ENCODE data around the gene GALNT18.

GALNT18 gene

DNA sequence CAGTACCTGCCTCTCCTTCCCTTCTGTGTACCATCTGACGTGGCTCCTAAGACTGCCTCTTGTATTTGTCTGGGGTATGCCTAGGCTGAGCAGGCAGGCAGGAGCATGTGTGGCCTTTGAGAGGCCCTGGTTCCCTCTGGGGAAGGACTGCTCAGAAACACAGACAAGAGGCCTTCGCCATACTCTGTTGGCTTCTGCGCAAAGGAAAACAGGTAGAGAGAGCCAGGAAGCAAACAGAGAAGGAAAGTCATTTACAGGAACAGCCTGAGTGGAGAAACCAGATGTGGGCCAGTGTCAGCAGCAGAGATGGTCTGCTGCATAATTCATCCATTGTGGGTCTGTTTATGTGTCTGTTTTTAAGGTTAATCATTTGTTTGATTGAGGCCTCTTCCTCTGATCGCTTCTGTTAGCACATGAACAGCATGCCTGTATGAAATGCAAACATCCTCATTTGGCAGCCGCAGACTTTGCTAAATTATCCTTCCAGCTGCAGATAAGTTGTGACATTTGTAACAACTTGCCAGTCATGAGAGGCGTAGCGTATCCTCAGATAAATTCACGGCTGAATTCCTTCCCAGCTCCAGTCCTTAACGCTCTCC is 119.4 kb downstream of the GALNT18 start:
- no peak for DNase-seq (ENCODE audit: extremely low read depth in 1 of 2, low read depth in 1 of 2)

- no peak for DNase-seq (ENCODE audit: extremely low read depth in 1 of 2, low read depth in 1 of 2)
These were observed 120.1 kb downstream of the GALNT18 start for GRCh38 chr11:11501546-11502262.

DNA sequence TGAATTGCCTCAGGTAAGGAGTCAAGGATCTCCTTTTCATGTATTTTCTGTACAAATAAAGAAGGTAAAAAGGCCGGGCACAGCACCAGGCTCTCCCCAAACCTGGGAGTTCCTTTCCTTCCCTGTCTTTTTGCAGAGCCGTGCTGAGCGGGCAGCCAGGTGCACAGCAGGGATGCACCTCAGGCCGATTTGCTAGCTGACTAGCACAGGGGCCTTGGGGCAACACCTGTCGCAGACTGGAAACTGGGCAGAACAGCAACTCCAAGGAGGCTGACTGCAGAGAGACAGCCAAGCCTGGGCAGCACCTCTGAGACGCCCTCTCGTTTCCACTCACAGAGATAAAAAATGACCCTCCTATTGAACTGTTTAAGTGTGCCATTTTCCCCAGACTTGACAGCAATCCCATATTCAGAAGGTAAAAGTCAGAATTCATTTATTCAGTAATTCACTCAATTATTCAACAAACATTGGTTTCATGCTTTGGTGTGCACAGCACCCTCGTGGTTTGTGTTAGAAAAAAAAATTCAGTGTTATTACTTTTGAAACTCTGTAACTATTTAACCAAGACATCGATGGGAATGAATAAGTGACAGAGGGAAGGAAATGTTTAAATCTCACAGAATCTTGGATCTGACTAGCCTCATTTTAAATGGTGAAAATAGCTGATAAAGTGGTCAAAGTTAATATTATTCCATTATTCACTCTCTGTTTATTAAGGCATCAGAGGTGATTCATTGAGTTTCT is 120.9 kb downstream of the GALNT18 start:
- DNase-seq (ENCODE audit: extremely low read depth in 1 of 2, low read depth in 1 of 2), result no peak

- DNase-seq (ENCODE audit: extremely low read depth in 1 of 2, low read depth in 1 of 2), result no peak
These were observed 122.5 kb downstream of the GALNT18 start for GRCh38 chr11:11499300-11499699.

GRCh38 chr11:11498195-11498594 is 123.6 kb downstream of the GALNT18 start:
- DNase-seq (ENCODE audit: extremely low read depth in 1 of 2, low read depth in 1 of 2), result no peak

DNA sequence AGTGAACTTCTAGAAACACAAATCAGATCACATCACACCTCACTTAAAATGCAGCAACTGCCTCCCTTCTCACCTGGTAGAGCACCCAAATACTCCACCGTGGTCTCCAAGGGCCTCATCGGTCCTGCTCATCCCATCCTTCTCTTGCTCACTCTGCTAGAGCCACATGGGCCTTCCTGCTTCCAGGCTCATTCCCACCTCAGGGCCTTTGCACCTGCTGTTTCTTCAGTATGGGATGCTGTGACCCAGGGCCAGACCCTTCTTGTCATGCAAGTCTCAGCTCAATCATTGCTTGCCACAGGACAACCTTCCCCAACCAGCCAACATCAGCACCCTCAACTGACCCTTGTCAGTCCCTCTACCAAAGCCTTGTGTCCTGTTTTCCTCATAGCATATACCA is 124.9 kb downstream of the GALNT18 start:
- no peak for DNase-seq (ENCODE audit: extremely low read depth in 1 of 2, low read depth in 1 of 2)

- DNase-seq (ENCODE audit: extremely low read depth in 1 of 2, low read depth in 1 of 2), result no peak
These were observed 127.5 kb downstream of the GALNT18 start for GRCh38 chr11:11494348-11494747.

GRCh38 chr11:11493698-11494097 is 128.1 kb downstream of the GALNT18 start:
- no peak for DNase-seq (ENCODE audit: extremely low read depth in 1 of 2, low read depth in 1 of 2)

- no peak for DNase-seq (ENCODE audit: extremely low read depth in 1 of 2, low read depth in 1 of 2)
These were observed 130.2 kb downstream of the GALNT18 start for GRCh38 chr11:11491589-11491988.

DNA sequence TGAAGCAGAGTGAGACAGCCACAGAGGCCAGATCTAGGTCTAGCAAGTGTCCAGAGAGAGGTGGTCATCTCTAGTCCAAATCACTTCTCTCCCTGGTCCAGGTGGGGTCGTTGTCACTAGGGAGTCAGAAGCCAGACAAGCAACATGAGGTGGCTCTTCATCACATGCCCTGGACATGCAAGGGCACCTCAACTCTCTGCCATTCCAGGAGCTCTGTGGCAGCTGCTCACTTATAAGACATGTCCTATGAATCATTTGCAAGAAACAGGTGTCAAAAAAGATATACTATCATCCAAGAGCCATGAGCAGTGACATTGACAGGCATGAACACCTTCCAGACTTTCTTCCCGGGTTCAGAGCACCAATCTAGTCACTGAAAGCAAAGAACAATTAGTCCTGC is 130.8 kb downstream of the GALNT18 start:
- DNase-seq (ENCODE audit: extremely low read depth in 1 of 2, low read depth in 1 of 2), result no peak

DNA sequence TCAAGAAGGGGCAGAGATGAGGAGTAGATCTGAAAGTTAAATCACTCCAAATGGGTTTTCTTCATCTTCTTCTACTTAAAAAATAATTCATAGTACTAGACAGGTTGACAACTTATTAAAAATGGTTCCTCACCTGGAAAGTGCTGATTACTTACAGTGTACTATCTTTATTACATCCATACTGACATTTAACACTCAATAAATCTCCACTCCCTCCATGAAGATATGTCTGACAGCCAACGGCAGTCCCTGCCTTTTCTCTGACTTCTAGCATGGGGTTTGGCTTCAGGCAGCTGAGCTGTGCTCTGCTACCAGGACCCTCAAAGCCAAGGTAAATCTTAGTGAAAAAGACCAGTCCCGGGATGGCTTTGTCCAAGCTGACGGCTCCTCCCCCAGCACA is 135.4 kb downstream of the GALNT18 start:
- DNase-seq (ENCODE audit: extremely low read depth in 1 of 2, low read depth in 1 of 2), result no peak

GRCh38 chr11:11486002-11486401 is 135.8 kb downstream of the GALNT18 start:
- no peak for DNase-seq (ENCODE audit: extremely low read depth in 1 of 2, low read depth in 1 of 2)

DNA sequence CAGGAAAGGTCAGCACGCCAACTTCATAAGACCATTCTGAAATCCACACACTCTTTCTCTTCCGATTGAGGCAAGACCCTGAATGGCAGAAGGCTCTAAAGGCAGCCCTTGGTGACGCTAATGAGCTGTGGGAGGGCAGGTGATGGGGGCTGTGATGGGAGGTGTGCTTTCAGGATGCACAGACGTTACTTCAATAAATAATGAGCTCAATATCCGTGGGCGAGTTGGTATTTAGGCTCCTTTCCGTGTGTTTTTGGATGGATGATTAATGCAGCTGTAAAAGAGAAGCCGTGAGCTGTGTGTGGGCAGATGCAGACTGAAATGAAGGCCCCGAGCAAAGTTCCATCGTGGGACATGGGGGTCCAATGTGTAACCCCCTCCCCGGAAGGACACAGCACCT is 138.2 kb downstream of the GALNT18 start:
- DNase-seq (ENCODE audit: extremely low read depth in 1 of 2, low read depth in 1 of 2), result no peak

GRCh38 chr11:11482730-11483129 is 139.1 kb downstream of the GALNT18 start:
- DNase-seq (ENCODE audit: extremely low read depth in 1 of 2, low read depth in 1 of 2), result no peak

DNA sequence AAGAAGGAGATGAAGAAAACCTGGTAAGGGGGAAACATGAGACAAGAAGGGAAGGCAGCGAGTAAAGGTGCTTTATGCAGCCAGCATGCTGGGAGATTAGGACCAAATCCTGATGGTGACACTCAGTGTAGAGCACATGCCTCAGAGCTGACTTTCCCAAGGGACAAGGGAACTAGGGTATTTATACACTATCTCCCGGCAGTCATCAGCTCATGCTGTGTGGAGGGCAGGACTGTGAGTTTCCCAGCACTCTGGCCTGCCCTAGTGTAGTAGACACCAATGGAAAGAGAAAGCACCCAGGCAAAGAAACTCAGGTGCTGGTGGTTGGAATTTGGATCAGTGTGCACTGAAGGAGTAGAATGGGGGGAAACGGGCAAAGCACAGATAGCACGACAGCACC is 140.4 kb downstream of the GALNT18 start:
- DNase-seq (ENCODE audit: extremely low read depth in 1 of 2, low read depth in 1 of 2), result no peak

- no peak for DNase-seq (ENCODE audit: extremely low read depth in 1 of 2, low read depth in 1 of 2)
These were observed 140.8 kb downstream of the GALNT18 start for GRCh38 chr11:11480971-11481370.

- DNase-seq (ENCODE audit: extremely low read depth in 1 of 2, low read depth in 1 of 2), result no peak
These were observed 143.1 kb downstream of the GALNT18 start for GRCh38 chr11:11478687-11479086.

- DNase-seq (ENCODE audit: extremely low read depth in 1 of 2, low read depth in 1 of 2), result no peak
These were observed 143.9 kb downstream of the GALNT18 start for GRCh38 chr11:11477695-11478420.

DNA sequence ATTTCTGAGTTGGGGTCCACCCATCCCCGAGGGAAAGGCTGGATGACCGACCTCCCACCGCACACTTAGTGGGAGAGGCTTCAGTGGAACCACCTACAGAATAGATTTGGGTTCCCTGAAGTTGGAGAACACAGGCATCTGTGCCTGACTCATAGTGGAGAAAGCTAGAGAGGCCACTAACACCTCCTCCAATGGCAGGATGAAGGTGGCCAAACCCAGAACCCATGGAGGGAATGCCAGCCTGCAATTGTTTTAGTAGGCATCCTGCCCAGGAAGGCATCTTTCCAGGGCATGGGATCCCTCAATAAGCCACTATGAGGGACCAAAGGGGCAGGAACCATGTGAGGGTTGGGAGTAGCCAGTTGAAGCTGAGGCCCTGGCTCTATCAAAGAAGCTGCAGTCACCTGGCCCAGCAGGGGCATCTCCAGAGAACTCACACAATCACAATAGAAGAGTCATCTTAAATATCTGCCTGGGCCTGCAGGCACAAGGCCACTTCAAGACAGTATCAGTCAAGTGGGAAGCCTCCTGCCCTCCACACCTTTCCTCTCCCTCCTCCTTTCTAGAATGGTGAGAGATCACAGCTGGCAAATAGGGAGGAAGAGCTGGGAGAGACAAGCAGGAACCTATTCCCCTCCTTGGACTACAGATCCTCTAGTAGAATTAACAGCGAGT is 144.7 kb downstream of the GALNT18 start:
- no peak for DNase-seq (ENCODE audit: extremely low read depth in 1 of 2, low read depth in 1 of 2)

GRCh38 chr11:11476499-11476898 is 145.3 kb downstream of the GALNT18 start:
- DNase-seq (ENCODE audit: extremely low read depth in 1 of 2, low read depth in 1 of 2), result no peak

- no peak for DNase-seq (ENCODE audit: extremely low read depth in 1 of 2, low read depth in 1 of 2)
These were observed 149.7 kb downstream of the GALNT18 start for GRCh38 chr11:11472106-11472505.
